B cell (primary cell): ENCODE measurements around the gene ALKBH3. TPM values are rescaled to one million over a fixed set of nuclear protein-coding genes. Genes with fewer than 3 reads are reported as not detected.

ENCODE experiments used
- ATAC-seq: fragments of 200-7000 bp; cut with Tn5 transposase; one replicate; pipeline ENCODE4 v1.10.0; 2021; ENCODE audit warnings: low read depth, mild to moderate bottlenecking, moderate number of reproducible peaks, moderate library complexity
- CTCF ChIA-PET: fragments of 350-600 bp; sonication (Branson Sonifier 250); formaldehyde crosslinking; loops from one replicate; lab custom pipeline; 2021; ENCODE audit warnings: antibody characterized with exemption, inconsistent platforms; lab: Charles Lee
- POLR2A ChIA-PET: fragments of 350-600 bp; sonication (Branson Sonifier 250); formaldehyde crosslinking; loops from one replicate; lab custom pipeline; 2021; ENCODE audit warnings: antibody characterized with exemption; lab: Charles Lee
- DNase-seq: peaks from one replicate; pipeline ENCODE4 v3.0.0; 2013
- H2AFZ ChIP-seq: 2 replicates; pipeline ENCODE4 v1.6.1; 2012; ENCODE audit warnings: mild to moderate bottlenecking, low read depth, low read length; ENCODE audit not compliant: insufficient read depth, poor library complexity, severe bottlenecking
- H3K27ac ChIP-seq, 2 donors: 1 replicate in 1 of 2; 2 replicates in 1 of 2; pipeline ENCODE4 v1.5.1; 2012 to 2013; ENCODE audit warnings: low read length in 2 of 2, mild to moderate bottlenecking in 2 of 2, moderate library complexity in 1 of 2
- H3K27me3 ChIP-seq, 4 experiments: fragments of 200-600 bp in 1 of 4; sonication (generic) in 1 of 4; replicated peaks in 1 of 4; 1 replicate in 2 of 4; 2 replicates in 2 of 4; pipeline versions ENCODE4 v1.6.1 to v1.7.0; 2013 to 2016; ENCODE audit warnings: low read length in 3 of 4, mild to moderate bottlenecking in 2 of 4, mixed read lengths in 1 of 4, moderate library complexity in 1 of 4; ENCODE audit not compliant: insufficient read depth in 4 of 4, control insufficient read depth in 3 of 4; ENCODE audit errors: control extremely low read depth in 1 of 4
- H3K36me3 ChIP-seq, 2 experiments: replicated peaks in 1 of 2; 1 replicate in 1 of 2; 2 replicates in 1 of 2; pipeline versions ENCODE4 v1.6.1 to v1.7.1; 2013; ENCODE audit warnings: low read length in 1 of 2; ENCODE audit not compliant: insufficient read depth in 2 of 2, control insufficient read depth in 1 of 2; ENCODE audit errors: control extremely low read depth in 1 of 2, extremely low read depth in 1 of 2
- H3K4me1 ChIP-seq, 2 donors: fragments of 200-600 bp in 1 of 2; sonication (generic) in 1 of 2; 1 replicate in 1 of 2; 2 replicates in 1 of 2; pipeline versions ENCODE4 v1.5.1 to v1.6.1; 2013 to 2017; ENCODE audit warnings: low read length in 2 of 2; ENCODE audit not compliant: control insufficient read depth in 2 of 2, insufficient read depth in 2 of 2
- H3K4me2 ChIP-seq: replicated peaks from 2 replicates; pipeline ENCODE3; 2012; ENCODE audit warnings: mild to moderate bottlenecking, low read depth, low read length; ENCODE audit not compliant: poor library complexity, severe bottlenecking
- H3K4me3 ChIP-seq, 5 experiments: fragments of 200-600 bp in 1 of 5; sonication (generic) in 1 of 5; 1 replicate in 3 of 5; 2 replicates in 2 of 5; pipeline versions ENCODE4 v1.5.1 to v1.7.0; 2011 to 2016; ENCODE audit warnings: low read length in 4 of 5, mild to moderate bottlenecking in 4 of 5, low read depth in 2 of 5, control low read depth in 1 of 5, moderate library complexity in 1 of 5; ENCODE audit not compliant: insufficient read depth in 1 of 5; ENCODE audit errors: control extremely low read depth in 1 of 5, extremely low read depth in 1 of 5
- H3K79me2 ChIP-seq: fragments of 200-600 bp; sonication (generic); one replicate; pipeline ENCODE4 v1.6.0; 2016; ENCODE audit warnings: low read length; ENCODE audit not compliant: control insufficient read depth, insufficient read depth
- H3K9ac ChIP-seq: fragments of 200-600 bp; sonication (generic); 2 replicates; pipeline ENCODE4 v1.6.1; 2017; ENCODE audit warnings: mild to moderate bottlenecking, low read length, moderate library complexity
- H3K9me3 ChIP-seq, 3 donors: one replicate each; pipeline versions ENCODE4 v1.6.1 to v1.7.1; 2013; ENCODE audit warnings: low read length in 2 of 3; ENCODE audit not compliant: control insufficient read depth in 2 of 3, insufficient read depth in 1 of 3; ENCODE audit errors: control extremely low read depth in 1 of 3
- H4K20me1 ChIP-seq: 2 replicates; pipeline ENCODE4 v1.6.0; 2012; ENCODE audit warnings: mild to moderate bottlenecking, low read length; ENCODE audit not compliant: insufficient read depth, control insufficient read depth, poor library complexity, severe bottlenecking
- H3K27ac Mint-ChIP-seq: one replicate; pipeline ENCODE4 v1.8.0; 2021; ENCODE audit warnings: mixed read lengths
- H3K27me3 Mint-ChIP-seq: one replicate; pipeline ENCODE4 v1.8.0; 2021; ENCODE audit warnings: mixed read lengths
- H3K4me1 Mint-ChIP-seq: one replicate; pipeline ENCODE4 v1.8.0; 2021; ENCODE audit warnings: mixed read lengths
- H3K4me3 Mint-ChIP-seq: one replicate; pipeline ENCODE4 v1.8.0; 2021; ENCODE audit warnings: mixed read lengths
- H3K9me3 Mint-ChIP-seq: one replicate; pipeline ENCODE4 v1.8.0; 2022; ENCODE audit warnings: mixed read lengths; ENCODE audit not compliant: insufficient read depth
- EZH2 ChIP-seq: IDR thresholded peaks from 2 replicates; pipeline ENCODE4 v1.6.1; 2012; ENCODE audit warnings: borderline replicate concordance, low read depth, mild to moderate bottlenecking, moderate library complexity, low read length; ENCODE audit not compliant: insufficient read depth, poor library complexity, severe bottlenecking
- WGBS: methylation state at CpG from one replicate; pipeline ENCODE4 v1.1.5; 2013; ENCODE audit warnings: missing lambda C conversion rate; ENCODE audit not compliant: insufficient coverage; 5-methylcytosine and 5-hydroxymethylcytosine counted together
- intact Hi-C: fragments of 100-400 bp; cut with micrococcal nuclease; formaldehyde crosslinking; loops from one replicate; pipeline ENCODE4 v1.10.0; 2022
- polyA plus RNA-seq: library from polyadenylated mRNA; depleted of rRNA; stranded (reverse); fragments of >200 nt; gene quantifications from 2 replicates; pipeline ENCODE4 v1.2.3, GENCODE V29; 2012
- total RNA-seq, 2 donors: library from RNA; stranded (reverse); fragments of 120-200 nt in 1 of 2; gene quantifications; 1 replicate in 1 of 2; 2 replicates in 1 of 2; pipeline versions ENCODE4 v1.2.3 to v1.2.4, GENCODE V29; 2013 to 2022
- TF ChIP-seq, protein P1 (sequence below): fragments of 200-600 bp; IDR thresholded peaks from one replicate; pipeline ENCODE4 v1.8.0; 2022; ENCODE audit warnings: antibody characterized with exemption, mild to moderate bottlenecking

The ALKBH3 gene
- total and polyA plus RNA-seq, 2 donors (not counting 1 experiment from before 2014, with no cell fraction given), result 22.3 to 26.7 TPM

DNA sequence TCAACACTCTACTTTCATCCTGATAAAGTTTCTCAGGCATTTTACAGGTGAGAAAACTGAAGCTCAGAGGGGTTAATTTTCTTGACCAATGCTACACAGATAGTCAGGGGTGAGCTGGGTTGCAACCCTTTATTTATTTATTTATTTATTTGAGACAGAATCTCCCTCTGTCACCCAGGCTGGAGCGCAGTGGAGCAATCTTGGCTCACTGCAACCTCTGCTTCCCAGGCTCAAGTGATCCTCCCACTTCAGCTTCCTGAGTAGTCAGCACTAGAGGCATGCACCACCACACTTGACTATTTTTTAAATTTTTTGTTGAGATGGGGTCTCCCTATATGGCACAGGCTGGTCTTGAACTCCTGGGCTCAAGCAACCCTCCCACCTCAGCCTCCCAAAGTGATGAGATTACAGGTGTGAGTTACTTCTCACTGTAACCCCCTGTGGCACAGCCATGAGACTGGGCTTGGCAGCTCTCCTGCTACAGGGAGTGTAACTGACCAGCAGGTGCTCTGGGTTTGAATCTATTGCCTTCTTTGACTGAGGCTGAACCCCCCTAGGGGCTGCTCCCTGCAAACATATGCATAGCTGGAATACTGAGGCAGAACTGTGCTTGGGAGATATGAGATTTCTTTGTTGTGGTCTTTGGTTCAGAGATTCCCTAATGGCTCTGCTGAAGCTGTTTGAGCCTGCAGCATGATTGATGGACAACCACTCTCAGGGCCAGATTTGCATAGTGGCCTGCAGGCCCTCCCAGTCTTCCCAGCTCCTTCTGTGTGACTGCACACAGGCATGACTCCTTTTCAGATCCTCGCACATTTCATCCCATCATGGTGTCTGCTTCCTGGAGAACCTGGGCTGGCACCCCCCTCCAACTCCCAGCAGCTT, 68.0 kb downstream of the ALKBH3 start:
- no peak overlapping the region for H3K27ac ChIP-seq
- intact Hi-C loops, result no loop called here
- no peak overlapping the region for H3K9ac ChIP-seq
- no peaks in the 10 kb centered on the region for H4K20me1 ChIP-seq
- WGBS, result 100% methylated on average over 1 of the region's 2 CpGs
- no peak overlapping the region for H3K4me3 ChIP-seq
- ChIA-PET CTCF (no interaction called here), POLR2A (no interaction called here)
- peaks cover 0 to 30% (median 14%) of the 10 kb centered on the region in 4 experiments for H3K27me3 ChIP-seq
- H2AFZ ChIP-seq, result no peak overlapping the region
- Mint-ChIP-seq H3K27me3 (peaks cover 51% of the 10 kb centered on the region), H3K27ac (no peak overlapping the region), H3K4me1 (peaks cover 5% of the 10 kb centered on the region), H3K9me3 (no peaks in the 10 kb centered on the region), H3K4me3 (no peak overlapping the region)
- TF ChIP-seq EZH2, result no peak
- TF ChIP-seq, protein P1, sequence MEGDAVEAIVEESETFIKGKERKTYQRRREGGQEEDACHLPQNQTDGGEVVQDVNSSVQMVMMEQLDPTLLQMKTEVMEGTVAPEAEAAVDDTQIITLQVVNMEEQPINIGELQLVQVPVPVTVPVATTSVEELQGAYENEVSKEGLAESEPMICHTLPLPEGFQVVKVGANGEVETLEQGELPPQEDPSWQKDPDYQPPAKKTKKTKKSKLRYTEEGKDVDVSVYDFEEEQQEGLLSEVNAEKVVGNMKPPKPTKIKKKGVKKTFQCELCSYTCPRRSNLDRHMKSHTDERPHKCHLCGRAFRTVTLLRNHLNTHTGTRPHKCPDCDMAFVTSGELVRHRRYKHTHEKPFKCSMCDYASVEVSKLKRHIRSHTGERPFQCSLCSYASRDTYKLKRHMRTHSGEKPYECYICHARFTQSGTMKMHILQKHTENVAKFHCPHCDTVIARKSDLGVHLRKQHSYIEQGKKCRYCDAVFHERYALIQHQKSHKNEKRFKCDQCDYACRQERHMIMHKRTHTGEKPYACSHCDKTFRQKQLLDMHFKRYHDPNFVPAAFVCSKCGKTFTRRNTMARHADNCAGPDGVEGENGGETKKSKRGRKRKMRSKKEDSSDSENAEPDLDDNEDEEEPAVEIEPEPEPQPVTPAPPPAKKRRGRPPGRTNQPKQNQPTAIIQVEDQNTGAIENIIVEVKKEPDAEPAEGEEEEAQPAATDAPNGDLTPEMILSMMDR, result no peak
- ATAC-seq (no peak), DNase-seq (no peak)
- peaks cover 0 to 12% (median 0%) of the 10 kb centered on the region in 3 donors for H3K9me3 ChIP-seq
- no peaks in the 10 kb centered on the region for H3K36me3 ChIP-seq
- H3K4me1 ChIP-seq, result peaks cover 9 to 12% of the 10 kb centered on the region in 2 donors
- H3K4me2 ChIP-seq, result no peak overlapping the region
- H3K79me2 ChIP-seq, result no peaks in the 10 kb centered on the region

DNA sequence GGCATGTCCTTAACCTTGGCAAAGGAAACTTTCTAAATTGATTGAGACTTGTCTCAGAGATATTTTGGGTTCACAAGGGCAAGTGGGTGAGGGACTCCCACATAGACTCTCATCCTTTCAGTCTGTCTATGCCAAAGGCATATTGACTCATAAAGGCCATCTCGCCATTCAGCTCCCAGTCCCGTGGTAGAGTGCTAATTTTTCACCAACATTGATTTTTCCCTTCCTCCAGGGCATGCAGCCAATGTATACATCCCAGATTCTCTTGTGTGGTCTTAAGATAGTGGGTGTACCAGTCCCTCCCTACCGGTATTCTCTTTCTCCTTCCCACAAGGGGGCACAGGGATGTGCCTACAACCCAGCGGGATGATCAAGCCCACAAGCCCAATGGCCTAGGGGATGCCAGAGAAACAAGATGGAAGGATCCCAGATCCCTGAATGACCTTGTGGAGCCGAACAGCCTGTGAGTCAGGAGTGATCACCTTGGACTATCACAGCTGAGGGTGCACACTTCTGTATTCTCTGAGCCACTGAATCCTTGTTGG, 69.8 kb downstream of the ALKBH3 start:
- Histone ChIP-seq H3K4me3 (no peak overlapping the region), H3K27ac (no peak overlapping the region), H3K9ac (no peak overlapping the region), H3K36me3 (no peaks in the 10 kb centered on the region), H4K20me1 (no peaks in the 10 kb centered on the region), H3K79me2 (no peaks in the 10 kb centered on the region), H2AFZ (no peak overlapping the region), H3K4me1 (no peaks in the 10 kb centered on the region), H3K4me2 (no peak overlapping the region), H3K9me3 (no peaks in the 10 kb centered on the region), H3K27me3 (peaks cover 0 to 12% (median 6%) of the 10 kb centered on the region in 4 experiments)
- H3K27me3 Mint-ChIP-seq, result peaks cover 52% of the 10 kb centered on the region
- TF ChIP-seq, protein P1, result no peak
- TF ChIP-seq EZH2, result no peak
- no peak for ATAC-seq
- no peak for DNase-seq
- H3K27ac Mint-ChIP-seq, result no peak overlapping the region
- intact Hi-C loops, result no loop called here
- H3K4me3 Mint-ChIP-seq, result no peak overlapping the region
- no peaks in the 10 kb centered on the region for H3K4me1 Mint-ChIP-seq
- no peaks in the 10 kb centered on the region for H3K9me3 Mint-ChIP-seq
- ChIA-PET POLR2A (no interaction called here), CTCF (no interaction called here)
- WGBS, result 92% methylated on average over 2 of the region's 5 CpGs
